Fibroblast of peridontal ligament (primary cell): ENCODE results near the gene MYO1B.

Experiments
- DNase-seq: peaks from one replicate; pipeline ENCODE4 v3.0.0-alpha.2; 2010; ENCODE audit errors: extremely low read depth

MYO1B gene

DNA sequence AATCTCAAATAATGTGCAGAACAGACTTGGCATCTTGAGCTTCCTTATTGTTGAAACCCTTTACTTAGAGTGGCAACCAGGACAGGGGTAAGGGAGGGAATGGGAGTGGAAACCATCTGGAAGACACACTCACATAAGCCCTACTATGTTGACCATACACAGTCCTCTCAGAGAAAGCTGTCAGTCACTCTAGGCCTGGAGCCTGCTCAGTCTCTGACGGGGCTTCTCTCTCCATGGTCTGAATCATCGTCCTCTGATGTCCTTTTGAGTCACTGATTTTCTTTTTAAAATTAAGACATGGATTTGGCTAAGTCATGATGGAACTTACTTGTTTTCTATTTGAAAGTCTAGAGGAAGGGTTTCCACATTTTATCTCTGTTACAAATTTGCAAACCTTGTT, 74.0 kb downstream of the MYO1B start:
- peak; percentile 60 for DNase-seq

DNA sequence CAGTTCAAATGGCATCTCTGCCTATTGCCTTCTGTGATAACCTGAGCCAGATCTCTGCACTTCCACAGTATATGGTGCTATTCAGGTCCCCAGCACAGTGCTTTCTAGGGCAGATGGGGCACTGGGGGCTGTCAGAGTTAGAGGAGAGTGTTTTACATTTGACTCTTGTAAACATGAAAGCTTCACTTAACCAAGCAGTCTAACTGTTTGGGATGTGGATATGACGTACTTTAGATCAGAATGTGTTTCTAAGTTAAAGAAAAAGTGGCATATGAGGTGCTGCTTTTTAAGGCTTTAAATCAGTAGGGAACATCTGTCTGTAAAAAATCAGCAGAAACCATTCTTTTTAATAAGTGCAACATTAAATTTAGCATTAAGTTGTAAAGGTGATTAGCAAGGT, 75.7 kb downstream of the MYO1B start:
- no peak for DNase-seq

DNA sequence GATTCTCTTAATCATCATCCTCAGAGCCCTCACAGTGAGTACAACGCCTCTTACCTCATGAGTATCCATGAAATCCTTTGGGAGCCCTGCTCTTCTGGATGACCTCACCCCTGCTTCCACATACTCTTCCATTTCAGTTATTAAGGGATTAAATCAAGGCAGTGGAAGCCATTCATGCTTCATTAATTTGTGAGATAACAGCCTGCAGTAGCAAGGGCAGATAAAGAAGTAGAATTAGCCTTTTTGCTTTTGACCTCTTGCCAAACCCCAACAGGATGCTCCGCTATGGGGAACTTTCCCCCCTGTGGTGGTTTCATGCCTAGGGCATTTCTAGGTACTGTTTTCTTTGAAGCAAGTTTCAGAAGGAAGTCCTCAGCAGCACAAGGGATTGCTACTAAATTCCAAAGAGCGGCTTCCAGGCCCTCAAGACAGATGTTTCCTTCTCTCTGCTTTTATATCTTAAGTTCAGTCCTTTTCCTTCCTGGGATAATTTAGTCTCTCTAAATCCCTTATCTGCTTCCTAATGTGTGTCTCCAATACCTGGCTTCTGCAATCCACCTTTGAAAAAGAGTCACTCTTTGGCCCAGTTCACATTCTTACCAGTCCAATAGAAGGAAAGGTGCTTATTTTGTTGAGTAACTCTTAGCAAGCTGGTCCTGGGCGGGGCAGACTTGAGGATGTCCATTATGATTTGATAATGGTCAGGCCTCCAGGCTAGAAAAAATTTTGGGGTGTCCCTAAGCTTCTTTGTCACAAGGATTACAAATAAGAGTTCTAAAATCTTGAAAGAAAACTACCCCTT, 76.9 kb downstream of the MYO1B start:
- DNase-seq, result peak; percentile 75

DNA sequence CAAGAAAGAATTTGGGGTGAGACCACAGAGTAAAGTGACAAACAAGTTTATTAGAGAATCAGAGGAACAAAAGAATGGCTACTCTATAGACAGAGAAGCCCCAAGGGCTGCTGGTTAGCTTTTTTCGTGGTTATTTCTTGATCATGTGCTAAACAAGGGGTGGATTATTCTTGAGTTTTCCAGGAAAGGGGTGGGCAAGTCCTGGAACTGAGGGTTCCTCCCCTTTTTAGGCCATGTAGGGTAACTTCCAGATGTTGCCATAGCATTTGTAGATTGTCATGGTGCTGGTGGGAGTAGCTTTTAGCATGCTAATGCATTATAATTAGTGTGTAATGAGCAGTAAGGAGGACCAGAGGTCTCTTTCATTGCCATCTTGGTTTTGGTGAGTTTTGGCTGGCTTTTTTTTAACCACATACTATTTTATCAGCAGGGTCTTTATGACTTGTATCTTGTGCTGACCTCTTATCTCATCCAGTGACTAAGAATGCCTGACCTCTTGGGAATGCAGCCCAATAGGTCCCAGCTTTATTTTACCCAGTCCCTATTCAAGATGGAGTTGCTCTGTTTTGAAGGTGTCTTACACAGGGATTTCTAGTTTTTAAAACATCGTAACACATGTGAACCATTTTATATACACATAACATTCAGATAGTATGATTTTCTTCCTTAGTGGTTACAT, 77.8 kb downstream of the MYO1B start:
- no peak for DNase-seq

DNA sequence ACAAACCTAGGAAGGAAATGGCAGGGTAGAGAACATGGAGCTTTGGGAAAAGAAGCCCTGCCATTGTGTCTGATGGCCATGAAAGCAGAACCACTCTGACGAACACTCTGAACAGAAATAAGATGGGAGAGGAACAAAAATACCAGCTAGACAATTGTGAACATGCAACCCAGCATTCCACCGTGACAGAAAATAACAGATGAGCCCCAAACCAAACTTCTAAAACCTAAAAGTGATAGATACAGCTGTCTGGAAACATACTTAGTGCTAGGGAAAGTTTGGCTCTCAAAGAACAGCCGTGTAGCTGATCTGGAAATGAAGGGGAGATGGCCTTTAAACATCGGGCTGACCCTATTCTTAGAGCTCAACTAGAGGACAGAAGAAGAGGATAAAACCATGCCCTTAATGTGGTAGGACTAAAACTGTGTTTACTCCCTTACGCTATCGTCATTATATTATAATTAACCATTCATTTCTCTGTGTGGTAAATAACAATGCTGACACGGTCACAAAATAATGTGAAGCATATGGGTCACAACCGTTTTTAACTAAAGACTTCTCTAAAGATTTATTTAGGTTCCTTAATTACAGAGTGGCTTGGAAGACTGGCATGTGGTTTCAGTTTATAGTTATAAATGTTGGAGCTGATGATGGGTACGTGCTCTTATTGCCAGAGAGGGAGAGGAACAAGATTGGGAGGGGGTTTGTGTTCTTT, 80.6 kb downstream of the MYO1B start:
- no peak for DNase-seq

DNA sequence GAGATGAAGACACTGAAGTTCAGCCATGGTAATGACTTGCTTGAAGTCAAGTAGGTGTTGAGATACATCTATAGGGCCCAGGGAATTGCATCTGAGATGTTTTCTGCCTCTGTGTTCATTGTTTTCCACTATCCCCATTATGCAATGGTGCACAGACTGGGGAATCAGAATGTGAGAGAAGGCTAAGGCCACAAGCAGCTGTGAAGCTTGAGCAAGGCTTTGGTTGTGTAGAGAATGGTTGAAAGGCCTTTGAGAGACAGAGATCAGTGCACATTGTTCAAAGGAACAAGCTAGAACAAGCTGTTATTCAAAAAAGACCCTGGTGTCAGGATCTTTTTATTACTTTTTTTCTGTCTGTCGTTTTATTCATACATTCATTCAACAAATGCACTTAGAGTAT, 82.3 kb downstream of the MYO1B start:
- DNase-seq, result no peak

DNA sequence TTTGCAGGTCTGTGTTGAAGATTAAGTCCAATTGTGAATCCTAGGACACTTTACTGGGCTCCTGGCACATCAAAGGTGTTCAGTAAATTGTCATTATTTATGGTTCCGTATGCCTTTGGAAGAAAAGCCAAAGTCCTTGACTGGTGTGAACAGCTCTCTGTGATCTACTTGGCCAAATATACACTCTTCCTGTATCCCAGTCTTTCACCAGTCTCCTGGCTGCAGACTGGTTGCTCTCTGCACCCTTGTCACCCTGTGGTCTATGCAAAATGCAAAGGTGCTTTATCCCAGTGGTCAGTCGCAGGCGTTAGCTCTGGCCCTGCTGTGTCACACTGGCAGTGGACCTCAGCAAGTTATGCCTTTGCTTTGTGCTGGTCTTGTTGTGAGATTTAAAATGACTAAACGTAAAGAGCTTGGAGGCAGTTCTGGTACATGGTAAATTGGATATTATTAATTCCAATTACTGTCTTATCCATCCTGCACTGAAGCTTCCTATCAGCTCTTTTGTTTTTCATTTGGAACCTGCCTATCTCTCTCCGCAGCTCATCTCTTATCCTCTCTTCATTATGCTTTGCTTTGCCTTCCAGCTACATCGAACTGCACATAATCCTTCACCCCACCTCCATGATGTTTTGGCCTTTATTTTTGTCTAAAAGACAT, 83.1 kb downstream of the MYO1B start:
- DNase-seq, result no peak

DNA sequence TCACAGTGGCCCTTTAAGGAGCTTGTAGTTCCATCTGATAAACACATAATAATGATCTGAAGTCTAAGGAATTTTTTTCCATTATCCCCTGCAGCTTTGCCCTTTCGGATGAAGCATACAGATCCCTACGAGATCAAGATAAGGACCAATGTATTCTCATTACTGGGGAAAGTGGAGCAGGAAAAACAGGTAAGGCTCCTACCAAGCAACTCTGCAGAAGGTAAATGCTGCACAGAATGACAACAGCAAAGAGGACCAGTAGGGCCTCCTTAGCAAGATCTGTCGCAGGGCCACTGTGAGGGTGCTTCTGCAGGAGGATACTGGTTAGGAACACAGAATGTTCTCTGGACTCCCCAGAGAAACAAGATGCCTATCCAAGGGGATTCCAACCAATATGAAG, 84.6 kb downstream of the MYO1B start:
- DNase-seq, result no peak

DNA sequence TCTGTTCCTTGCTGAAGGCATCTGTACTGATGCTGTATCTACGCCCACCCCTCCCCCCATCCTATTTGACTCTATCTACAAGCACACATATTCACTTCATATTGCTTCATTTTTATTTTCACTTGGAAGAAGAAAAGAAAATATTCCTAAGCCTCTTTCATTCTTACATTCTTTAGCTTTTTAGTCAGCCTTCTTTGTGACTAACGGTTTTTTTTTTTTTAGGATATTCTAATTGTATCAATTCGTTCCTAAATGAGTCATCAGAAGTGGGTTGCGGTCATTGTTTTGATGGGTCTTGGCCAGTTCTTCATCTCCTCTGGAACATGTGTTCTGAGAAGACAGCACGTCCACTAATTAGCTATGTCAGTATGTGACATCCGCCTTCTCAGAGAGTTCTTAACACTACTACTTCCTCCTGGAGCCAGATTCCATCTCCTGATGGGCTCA, 88.7 kb downstream of the MYO1B start:
- peak; percentile 96 for DNase-seq

DNA sequence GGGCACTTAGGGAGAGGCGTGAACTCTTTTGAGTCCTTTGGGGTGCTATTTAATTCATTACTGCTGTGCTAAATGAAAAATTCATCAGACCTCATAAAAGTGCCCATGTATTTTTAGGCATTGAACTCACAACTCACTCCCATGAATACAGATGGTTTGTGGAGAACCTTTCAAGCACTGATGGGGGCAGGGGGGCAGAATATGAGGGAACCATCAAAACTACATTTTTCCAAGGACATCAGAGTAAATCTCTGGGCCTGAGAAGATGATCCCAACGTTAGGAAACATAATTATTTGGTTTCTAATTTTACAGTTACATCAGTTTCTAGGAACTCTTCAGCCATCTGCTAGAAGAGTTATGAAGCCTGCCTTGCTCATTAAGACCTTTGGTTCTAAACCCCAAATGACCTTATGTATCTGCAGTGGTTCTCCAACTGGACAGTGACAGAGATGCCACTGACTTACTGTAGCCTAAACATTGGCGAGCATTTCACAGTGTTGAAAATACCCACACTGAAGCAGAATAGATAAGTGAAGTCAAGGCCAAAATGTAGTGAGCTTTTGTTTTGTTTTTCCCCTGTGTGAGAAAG, 90.8 kb downstream of the MYO1B start:
- DNase-seq, result no peak

DNA sequence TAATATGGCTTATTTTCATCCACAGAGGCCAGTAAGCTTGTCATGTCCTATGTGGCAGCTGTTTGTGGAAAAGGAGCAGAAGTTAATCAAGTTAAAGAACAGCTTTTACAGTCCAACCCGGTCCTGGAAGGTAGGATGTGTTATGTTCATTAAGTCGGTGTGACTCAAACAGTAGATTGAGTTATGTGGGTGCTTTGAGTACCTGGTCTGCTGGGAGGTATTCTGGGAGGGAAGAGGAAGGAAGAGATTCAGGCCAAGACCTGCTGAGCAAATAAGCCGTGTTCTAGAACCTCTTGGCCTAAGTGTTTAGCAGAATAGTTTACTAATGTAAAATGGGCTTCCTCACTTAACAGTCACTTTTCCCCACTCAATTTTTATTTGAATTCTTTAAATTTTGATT, 96.2 kb downstream of the MYO1B start:
- no peak for DNase-seq

DNA sequence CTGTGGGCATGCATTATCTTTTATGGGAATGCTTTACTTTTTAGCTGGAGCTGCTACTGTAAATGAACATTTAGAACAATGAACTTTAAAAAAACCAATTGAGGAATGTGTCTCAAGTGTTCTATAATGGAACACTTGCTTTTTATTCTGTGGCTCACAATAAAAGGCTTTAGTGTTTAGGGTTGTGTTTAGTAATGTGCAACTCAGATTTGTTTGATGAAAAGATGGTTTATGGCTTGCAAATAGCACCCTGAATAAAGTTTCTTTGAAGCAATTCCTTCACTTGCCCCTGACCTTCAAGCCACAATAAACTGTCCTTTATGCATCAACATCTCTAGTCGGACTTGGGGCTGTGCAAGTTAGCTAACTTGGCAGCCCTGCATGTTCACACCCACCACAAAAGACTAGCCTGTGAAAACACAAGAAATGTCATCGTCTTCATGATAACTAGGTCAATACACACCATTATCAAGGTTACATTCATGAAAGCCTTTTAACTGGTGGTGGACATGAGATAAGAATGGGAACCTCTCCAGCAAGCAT, 98.7 kb downstream of the MYO1B start:
- no peak for DNase-seq

DNA sequence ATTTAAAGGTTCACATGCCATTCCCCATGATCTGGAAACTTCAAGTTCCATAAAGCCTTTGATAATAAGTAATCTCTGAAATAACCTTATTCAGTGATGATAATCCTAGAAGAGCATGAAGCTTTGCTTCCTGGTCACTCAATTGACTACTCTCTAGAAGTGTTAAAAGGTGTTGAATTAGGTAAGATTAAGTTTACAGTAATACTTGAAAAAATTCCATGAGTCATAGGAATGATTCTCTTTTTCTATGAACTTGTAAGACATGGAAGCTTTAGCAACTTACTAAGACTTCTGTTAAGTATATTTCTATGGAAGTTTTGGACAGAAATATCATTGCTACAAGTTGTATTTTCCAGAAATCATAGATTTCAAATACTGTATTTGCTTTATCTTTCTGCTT, 100.6 kb downstream of the MYO1B start:
- DNase-seq, result no peak

DNA sequence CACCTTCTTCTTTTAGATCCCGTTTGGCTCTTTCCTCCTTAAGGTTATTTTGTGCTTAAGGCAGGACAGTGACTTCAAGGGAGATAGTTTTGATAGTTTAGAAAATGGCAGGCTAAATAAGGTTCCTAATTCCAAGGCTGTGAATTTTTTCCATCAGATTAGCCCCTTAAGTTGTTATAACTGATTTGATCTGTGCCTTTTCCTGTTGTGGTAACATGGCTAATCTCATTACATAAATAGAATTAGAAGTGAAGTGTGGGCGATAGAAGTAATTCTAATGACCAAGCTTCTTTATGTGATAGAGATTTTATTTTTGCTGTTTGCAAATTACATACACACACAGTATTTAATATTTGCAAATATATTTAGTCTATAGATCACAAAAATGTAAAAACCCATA, 102.0 kb downstream of the MYO1B start:
- DNase-seq, result no peak

DNA sequence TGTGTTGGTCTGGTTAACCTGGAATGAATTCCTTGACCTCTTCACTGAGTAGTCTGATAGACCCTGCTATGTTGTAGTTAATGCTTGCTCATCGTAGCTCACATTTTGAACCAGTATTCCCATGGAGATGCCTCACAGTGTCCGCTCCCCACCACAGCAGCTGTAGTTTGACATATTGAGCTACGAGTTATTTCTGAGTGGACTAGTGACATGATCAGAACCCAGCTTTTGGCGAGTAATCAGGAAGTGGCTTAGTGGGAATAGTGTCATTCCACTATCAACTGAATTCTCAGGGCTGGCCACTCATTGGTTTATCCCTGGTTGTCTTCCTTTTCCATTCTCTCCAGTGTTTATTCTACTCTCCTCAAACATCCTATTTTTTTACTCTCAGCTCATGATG, 102.7 kb downstream of the MYO1B start:
- no peak for DNase-seq

DNA sequence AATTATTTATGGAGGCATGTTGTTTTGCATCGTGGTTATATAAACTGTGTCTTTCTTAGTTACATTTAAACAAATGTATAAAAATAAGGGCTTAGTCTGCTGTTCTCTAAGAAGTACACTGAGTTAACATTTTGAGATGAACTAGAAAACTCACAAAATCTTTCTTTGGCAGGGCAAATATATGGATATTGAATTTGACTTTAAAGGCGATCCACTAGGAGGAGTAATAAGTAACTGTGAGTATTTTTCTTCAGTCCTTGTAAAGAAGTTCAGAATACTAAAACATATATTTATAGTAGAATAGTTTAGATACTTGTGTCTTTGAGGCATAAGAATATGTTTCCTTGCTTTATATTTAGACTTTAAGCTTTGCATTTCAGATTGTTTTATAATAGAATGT, 104.8 kb downstream of the MYO1B start:
- peak; percentile 43 for DNase-seq

DNA sequence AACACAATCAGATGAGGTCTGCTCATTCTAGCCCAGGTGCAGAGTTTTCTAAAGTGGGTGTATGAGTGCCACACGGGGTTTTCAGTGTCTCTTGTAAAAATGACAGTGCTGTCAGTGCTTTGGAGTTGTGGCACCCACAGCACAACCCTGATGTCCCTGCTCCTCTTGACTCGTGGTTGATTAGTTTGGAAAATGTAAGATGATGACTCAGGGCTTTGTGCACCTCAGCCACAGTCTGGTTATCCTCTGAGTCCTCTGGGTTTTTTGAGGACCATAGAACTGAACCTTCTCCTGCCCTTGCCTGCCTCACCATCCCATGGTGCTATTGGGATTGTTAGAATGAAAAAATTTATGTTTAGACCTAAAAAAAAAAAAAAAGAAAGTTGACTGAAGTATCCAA, 105.6 kb downstream of the MYO1B start:
- DNase-seq, result peak; percentile 41

DNA sequence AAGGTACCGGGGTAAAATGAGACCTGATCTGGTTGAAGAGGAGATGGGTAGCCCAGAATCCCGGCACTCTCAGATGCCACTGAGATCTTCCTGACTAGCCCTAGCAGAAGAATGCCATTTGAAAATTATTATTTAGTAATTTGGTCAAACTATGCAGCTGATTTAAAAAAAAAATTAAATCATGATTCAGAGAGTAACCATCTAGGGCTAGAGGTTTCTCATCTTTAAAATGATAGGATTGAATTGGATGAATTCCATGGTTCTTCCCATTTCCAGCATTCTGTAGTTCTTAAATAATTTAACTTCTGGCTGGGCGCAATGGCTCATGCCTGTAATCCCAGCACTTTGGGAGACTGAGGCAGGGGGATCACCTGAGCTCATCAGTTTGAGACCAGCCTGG, 106.1 kb downstream of the MYO1B start:
- peak; percentile 67 for DNase-seq

DNA sequence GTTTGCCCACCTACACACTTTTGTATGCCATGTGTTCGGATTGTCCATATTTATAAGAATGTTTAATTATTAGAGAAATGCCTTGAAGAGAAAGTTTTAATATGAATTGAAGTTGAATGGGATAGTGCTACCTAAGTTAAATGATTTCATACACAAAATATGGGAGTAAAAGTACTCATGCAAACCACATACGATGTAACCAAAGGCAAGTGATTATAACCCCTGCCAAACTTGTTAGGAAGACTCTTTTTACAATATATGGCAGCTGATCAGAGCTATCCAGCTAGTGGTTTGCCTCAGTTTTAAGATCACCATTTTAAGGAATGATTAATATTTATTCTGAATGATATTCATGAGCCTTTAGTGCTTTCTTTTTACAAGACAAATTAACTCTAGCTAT, 106.7 kb downstream of the MYO1B start:
- DNase-seq, result peak; percentile 71

DNA sequence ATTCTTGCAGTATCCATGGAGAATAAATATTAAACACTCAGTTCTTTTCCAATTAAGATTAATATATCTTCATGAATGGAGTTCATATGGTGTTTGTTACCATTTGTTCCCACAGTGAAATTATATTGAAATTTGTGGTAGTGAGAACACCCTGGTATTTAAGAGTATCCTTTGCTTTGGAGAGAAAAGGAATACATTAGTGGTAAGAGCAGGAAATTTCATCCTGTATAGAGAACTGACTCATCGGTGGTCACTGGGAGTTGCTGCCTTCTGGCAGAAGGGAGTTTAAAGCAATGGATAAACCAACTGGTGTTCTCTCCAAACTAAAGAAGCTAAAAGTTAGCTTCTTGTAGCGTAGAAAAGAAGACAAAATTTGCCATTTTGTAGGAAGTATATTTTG, 107.3 kb downstream of the MYO1B start:
- DNase-seq, result peak; percentile 91

DNA sequence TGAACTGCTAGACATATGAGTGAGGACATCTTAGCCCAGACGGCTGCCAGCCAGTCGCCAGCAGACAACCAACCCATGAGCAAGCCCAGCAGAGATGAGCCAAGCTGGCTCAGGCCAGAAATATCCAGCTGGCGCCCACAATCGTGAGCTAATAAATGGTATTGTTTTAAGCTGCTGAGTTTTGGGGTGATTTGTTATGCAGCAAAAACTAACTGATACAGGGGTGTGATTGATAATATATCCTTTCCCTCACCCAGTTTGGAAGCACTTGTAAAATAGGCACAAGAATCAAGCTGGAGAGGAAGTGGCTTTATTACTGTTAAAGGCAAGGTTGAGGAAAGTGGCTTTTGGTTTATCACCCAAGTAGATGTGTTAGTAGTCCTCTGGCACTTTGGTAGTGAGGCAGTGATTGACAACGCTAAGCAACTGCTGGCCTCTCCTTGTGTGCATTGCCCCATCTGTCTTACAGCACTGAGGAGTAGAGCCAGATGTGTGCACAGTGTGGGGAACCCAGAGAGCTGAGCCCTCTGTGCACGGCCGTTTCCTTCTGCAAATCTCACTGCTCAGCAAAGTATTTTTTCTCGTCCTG, 110.1 kb downstream of the MYO1B start:
- DNase-seq, result no peak
